Panc1 (cell line): ENCODE results near the gene CTSS.

Source experiments
- TCF7L2 ChIP-seq: IDR thresholded peaks from 2 replicates; pipeline ENCODE4 v1.6.1; 2011; ENCODE audit warnings: mild to moderate bottlenecking, low read depth, low read length, inconsistent platforms
- TF ChIP-seq, protein P1 (sequence below): fragments of 450-650 bp; IDR thresholded peaks from 2 replicates; pipeline ENCODE4 v1.5.1; 2017; ENCODE audit warnings: mild to moderate bottlenecking

DNA sequence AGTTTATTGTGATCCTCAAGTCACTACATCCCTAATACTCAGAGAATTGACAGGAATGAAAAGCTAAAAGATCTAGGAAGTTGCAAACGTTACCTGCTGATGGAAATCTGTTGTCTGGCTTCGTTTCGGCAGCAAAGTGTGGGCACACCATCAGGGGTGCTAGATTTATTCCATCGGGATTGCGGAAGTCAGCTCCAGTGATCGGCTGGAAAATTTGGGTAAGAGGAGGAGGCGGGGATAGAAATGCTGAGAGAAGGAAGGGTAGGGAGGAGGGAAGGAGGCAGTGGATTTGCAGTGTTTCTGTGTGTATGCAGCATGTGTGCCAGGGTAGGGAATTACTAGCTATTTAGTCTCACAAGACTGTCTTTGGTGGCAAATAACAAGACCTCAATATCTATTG lies 42.5 kb upstream of the CTSS start, which contains the start of gene CTSK:
- TF ChIP-seq, protein P1, sequence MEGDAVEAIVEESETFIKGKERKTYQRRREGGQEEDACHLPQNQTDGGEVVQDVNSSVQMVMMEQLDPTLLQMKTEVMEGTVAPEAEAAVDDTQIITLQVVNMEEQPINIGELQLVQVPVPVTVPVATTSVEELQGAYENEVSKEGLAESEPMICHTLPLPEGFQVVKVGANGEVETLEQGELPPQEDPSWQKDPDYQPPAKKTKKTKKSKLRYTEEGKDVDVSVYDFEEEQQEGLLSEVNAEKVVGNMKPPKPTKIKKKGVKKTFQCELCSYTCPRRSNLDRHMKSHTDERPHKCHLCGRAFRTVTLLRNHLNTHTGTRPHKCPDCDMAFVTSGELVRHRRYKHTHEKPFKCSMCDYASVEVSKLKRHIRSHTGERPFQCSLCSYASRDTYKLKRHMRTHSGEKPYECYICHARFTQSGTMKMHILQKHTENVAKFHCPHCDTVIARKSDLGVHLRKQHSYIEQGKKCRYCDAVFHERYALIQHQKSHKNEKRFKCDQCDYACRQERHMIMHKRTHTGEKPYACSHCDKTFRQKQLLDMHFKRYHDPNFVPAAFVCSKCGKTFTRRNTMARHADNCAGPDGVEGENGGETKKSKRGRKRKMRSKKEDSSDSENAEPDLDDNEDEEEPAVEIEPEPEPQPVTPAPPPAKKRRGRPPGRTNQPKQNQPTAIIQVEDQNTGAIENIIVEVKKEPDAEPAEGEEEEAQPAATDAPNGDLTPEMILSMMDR: no peak
- no peak for TF ChIP-seq TCF7L2
